ENCODE data around the gene EPS8L1.

Gene EPS8L1

DNA sequence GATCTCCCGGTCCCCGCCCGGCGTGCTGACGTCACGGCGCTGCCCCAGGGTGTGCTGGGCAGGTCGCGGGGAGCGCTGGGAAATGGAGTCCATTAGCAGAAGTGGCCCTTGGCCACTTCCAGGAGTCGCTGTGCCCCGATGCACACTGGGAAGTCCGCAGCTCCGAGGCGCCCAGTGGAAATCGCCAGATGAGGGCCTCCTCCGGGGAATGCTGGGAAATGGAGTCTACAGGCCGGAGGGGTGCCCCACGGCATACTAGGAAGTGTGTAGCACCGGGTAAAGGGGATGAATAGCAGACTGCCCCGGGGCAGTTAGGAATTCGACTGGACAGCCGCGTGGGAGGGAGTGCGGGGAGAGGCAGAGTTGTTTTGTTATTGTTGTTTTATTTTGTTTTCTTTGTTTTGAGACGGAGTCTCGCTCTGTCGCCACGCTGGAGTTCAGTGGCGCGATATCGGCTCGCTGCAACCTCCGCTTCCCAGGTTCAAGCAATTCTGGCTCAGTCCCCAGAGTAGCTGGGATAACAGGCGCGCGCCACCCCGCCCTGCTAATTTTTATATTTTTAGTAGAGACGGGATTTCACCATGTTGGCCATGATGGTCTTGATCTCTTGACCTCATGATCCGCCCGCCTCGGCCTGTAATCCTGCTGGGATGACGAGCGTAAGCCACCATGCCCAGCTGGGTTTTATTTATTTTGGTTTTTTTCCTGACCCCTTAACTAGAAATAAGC is 42.2 kb downstream of the EPS8L1 start:
- peak; percentile 97 for DNase-seq

DNA sequence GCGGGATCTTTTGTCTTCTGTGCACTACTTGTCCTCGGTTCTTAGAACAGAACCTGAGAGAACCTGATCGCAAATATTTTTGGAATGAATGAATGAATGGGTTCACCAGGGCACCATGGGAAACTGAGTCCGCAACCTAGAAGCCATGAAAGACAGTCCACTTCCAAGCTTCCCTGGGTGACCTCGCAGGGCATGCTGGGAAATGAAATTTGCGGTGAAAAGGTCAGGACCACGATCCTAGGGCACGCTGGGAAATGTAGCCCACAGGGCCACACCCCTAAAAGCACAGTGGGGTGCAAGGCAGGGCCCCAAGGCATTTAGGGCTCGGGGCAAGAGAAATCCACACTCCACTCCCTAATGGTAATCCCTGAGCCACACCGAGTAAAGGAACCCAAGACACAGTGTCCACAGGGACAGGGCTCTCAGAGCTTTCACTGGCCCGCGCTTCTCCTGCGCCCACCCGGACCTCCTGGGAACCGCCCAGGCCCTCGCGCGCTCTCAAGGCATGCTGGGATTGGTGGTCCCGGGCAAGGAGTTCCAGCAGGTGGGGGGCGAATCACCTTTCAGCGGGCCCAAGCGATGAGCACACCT is 42.8 kb downstream of the EPS8L1 start:
- no peak for DNase-seq

GRCh38 chr19:55119053-55119452 is 43.4 kb downstream of the EPS8L1 start:
- DNase-seq: no peak

DNA sequence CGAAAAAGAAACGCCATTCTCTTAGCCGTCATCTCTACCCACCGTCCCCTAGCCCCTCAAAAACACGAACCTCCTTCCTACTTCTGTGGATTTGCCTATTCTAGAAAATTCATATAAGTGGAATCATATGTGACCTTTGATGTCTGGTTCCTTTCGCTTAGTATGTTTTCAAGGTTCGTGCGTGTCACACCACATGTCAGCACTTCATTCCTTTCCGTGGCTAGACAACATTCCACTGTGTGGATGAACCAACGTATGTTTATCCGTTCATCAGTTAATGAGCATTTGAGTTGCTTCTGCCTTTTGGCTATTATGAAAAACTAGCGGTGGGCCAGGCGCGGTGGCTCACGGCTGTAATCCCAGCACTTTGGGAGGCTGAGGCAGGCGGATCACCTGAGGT is 55.8 kb downstream of the EPS8L1 start:
- DNase-seq: no peak

DNA sequence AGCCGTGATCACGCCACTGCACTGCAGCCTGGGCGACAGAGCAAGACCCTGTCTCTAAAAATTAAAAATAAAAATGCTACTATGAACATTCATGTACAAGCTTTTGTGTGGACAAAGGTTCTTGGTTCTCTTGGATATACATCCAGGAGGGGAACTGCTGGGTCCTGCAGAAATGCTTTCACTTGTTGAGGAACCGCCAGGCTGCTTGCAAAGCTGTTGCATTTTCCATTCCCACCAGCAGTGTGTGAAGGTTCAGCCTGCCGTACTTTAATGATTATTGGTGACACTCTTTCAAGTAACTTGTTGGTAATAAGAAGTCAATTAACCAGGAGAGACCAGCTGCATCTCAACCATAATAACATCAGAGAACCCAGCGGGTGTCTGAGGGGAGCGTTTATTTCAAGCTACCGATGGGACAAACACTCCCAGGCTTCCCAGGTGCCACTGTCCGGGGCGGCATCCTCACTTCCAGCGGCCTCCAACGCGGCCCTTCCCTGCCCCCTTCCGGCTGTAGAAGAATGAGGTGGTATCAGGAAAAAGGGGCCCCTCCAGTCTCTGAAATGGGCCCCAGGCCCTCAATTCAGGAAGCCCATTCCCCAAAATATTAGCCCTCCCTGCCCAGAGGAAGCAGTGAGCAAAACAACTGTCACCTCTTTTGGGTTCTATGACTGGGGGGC is 56.9 kb downstream of the EPS8L1 start:
- no peak for DNase-seq

GRCh38 chr19:55133639-55134444 is 58.2 kb downstream of the EPS8L1 start:
- DNase-seq: no peak

- DNase-seq: no peak
Measured at GRCh38 chr19:55134736-55135135, 59.1 kb downstream of the EPS8L1 start.

DNA sequence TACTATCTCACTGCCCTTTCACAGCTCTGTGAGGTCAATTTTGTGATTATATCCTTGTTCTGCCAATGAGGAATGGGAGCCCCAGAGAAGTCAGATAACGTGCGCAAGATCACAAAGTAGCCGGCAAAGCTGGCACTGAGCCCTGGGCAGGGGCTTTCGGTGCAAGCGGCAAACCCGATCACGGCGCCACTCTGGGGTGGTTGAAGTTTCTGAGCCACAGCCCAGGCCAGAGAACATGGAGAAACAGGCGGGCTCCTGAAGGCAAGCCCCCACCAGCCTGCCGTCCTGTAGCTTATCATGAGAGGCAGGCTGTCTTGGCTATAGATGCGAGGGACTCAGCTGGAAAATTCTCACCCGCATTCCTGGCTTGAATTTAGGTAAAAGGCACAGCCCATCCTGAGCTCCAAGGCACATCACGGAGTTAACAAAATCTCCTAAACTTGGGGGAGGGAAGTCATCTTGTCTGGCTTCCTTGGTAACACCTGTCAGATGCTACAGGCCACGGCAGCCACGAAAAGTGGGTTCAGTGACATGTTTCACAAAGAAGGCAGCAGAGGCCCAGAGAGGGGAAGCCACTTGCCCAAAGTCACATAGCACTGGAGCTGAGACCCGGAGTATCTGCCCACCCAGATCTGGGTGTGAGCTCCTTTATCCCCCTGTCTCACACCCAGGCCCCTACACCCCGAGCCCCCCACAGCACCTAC is 60.9 kb downstream of the EPS8L1 start:
- no peak for DNase-seq
